ENCODE results near the gene CLUH.
A peak's percentile ranks its signal among the peaks of the same experiment; 100 is the strongest.

GRCh38 chr17:2718150-2718938 lies 6.8 kb upstream of the CLUH start:
- TF ChIP-seq CTCF (IDR thresholded peaks at IDR 0.05; ENCODE audit: extremely low read depth in 1 of 2, insufficient read depth in 1 of 2, low read depth in 1 of 2, low read length in 2 of 2): no peak
- TF ChIP-seq POLR2A (IDR thresholded peaks at IDR 0.05; ENCODE audit: low read depth, low read length): no peak
- peak; percentile 3 for TF ChIP-seq FOS (IDR thresholded peaks at IDR 0.05; ENCODE audit: borderline replicate concordance, insufficient read depth, low read length)
- TF ChIP-seq POLR2AphosphoS5 (IDR thresholded peaks at IDR 0.05; ENCODE audit: insufficient read depth, low read depth, low read length): no peak
- no peak for TF ChIP-seq EZH2 (IDR thresholded peaks at IDR 0.05; ENCODE audit: borderline replicate concordance, low read depth, low read length, severe bottlenecking)
- no peak for TF ChIP-seq MAX (IDR thresholded peaks at IDR 0.05; ENCODE audit: insufficient read depth, insufficient read length)
- no peak for TF ChIP-seq GATA2 (IDR thresholded peaks at IDR 0.05; ENCODE audit: insufficient read depth, insufficient read length, low read depth, low read length)
- TF ChIP-seq JUN (IDR thresholded peaks at IDR 0.05; ENCODE audit: borderline replicate concordance, insufficient read depth, insufficient read length, low read depth): no peak
